ENCODE measurements around the gene RPS6KB2.

RPS6KB2 gene

DNA sequence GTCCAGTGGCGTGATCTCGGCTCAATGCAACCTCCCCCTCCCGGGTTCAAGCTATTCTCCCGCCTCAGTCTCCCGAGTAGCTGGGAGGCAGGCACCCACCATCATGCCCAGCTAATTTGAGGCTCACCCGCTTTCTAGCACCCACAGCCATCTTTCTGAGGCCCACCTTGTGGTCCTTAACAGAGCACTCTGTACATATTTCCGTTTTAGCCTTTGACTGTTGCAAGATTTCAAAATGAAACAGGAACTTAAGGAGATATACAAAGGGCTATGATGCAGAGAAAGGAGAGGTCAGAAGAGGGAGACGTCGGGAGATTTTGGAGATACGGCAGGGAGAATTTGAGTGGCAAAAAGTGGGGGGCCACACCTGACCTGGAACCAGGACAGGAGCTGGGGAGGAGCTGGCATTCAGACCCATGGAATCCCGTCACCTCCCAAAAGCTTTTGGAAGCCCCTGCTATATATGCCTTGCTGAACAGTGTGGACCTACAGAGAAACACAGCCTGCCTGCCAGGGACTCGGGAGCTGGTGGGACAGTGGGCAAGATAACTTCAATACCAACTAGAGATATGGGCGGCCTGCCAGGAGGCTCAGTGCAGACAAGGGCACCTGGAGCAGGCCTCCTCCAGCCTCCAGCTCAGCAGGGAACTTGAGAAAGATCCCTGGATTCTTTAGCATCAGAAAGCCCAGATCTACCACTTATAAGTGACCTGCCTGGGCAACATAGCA is 46.9 kb upstream of the RPS6KB2 start:
- H2AK5ac ChIP-seq (ENCODE audit: low read depth, low read length): peak overlapping the region; percentile 60
- no peak overlapping the region for H2BK12ac ChIP-seq (ENCODE audit: low read length)
- no peak overlapping the region for H4K8ac ChIP-seq (ENCODE audit: low read depth, low read length)
- peaks cover 0 to 6% (median 0%) of the 10 kb centered on the region in 3 experiments for H3K27me3 ChIP-seq (ENCODE audit: control insufficient read depth in 3 of 3, insufficient read depth in 3 of 3, low read depth in 1 of 3, low read length in 3 of 3)
- no peak overlapping the region for H3K23ac ChIP-seq (ENCODE audit: low read depth, low read length, poor library complexity)
- H3K27ac ChIP-seq (replicated peaks; ENCODE audit: low read length): no peak overlapping the region
- peaks cover 5 to 12% of the 10 kb centered on the region in 2 donors for H3K4me1 ChIP-seq (ENCODE audit: control insufficient read depth in 2 of 2, insufficient read depth in 1 of 2, low read depth in 1 of 2, low read length in 2 of 2)
- H4K91ac ChIP-seq (ENCODE audit: low read depth, low read length, poor library complexity): no peak overlapping the region
- no peak overlapping the region for H2AFZ ChIP-seq (ENCODE audit: low read length)
- H2BK15ac ChIP-seq (ENCODE audit: low read length): no peak overlapping the region
- no peak overlapping the region for H3K4me2 ChIP-seq (ENCODE audit: insufficient read depth, low read length, poor library complexity, severe bottlenecking)
- WGBS, 2 donors (ENCODE audit: extremely low coverage in 2 of 2, insufficient read length in 2 of 2, insufficient replicate concordance in 1 of 2): no CpG with 5 or more reads among the region's 13 CpGs
- H3K9ac ChIP-seq (ENCODE audit: low read depth, low read length, poor library complexity): no peak overlapping the region
- peak overlapping the region; percentile 9 for H3K18ac ChIP-seq (ENCODE audit: low read length)
- no peak overlapping the region for H3K4me3 ChIP-seq (ENCODE audit: low read length in 2 of 2)
- no peaks in the 10 kb centered on the region for H3K36me3 ChIP-seq (replicated peaks in 1 of 2; ENCODE audit: control insufficient read depth in 2 of 2, insufficient read depth in 2 of 2, low read length in 2 of 2)
- H2BK5ac ChIP-seq (ENCODE audit: low read length): peak overlapping the region; percentile 3
- H3K14ac ChIP-seq (ENCODE audit: low read length): no peak overlapping the region
- no peak overlapping the region for H2BK120ac ChIP-seq (ENCODE audit: low read depth, low read length)
- no peaks in the 10 kb centered on the region for H3K79me1 ChIP-seq (ENCODE audit: low read depth, low read length)
- no peaks in the 10 kb centered on the region for H3K9me3 ChIP-seq (replicated peaks in 1 of 2; ENCODE audit: control insufficient read depth in 2 of 2, insufficient read depth in 1 of 2, low read depth in 1 of 2, low read length in 2 of 2)
- H3K4ac ChIP-seq (ENCODE audit: low read length): no peak overlapping the region
- DNase-seq (ENCODE audit: low spot score): no peak

DNA sequence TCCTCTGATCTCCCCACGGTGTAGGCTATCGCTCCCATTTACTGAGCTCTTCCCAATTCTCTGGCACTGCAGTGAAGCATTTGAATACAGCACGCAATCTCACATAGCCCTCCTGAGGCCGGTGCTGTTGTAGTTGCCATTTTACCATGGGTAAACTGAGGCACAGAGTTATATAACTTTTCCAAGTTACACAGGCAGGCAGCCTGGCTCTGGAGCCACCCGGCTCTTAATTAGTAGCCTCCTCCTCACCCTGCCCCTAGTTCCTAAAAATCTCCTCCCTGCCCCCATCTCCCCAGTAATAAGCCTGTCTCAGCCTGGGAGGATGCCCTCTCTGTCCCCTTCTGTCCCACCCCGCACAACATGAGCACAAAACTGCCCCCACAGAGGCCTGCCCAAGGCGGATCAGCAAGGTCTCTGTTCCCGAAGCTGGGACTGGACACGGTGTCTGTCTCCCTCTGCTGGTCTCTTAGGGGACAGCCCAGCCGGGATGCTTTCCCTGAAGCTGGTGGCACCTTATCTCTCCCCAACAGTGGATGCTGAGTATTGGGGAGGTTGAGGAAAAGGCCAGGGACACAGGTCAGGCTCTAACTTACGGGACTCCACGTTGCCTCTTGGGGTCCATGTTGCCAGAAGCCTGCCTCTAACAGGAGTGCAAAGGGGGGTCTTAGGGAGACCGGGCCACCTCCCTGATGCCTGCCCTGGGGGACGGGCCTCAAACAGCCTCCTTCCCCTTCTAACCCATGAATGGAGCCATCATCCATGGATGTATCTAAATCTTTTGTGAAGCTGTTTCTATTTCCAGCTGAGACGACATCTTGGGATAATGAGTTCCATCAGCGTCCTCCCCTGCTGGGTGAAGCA is 45.8 kb upstream of the RPS6KB2 start:
- Histone ChIP-seq H3K27me3 (ENCODE audit: control insufficient read depth in 3 of 3, insufficient read depth in 3 of 3, low read depth in 1 of 3, low read length in 3 of 3) (peaks cover 0 to 1% (median 0%) of the 10 kb centered on the region in 3 experiments), H3K18ac (ENCODE audit: low read length) (no peak overlapping the region), H3K27ac (replicated peaks; ENCODE audit: low read length) (no peak overlapping the region), H4K91ac (ENCODE audit: low read depth, low read length, poor library complexity) (no peak overlapping the region), H3K9ac (ENCODE audit: low read depth, low read length, poor library complexity) (peak overlapping the region; percentile 67), H2BK5ac (ENCODE audit: low read length) (no peak overlapping the region), H3K4me1 (ENCODE audit: control insufficient read depth in 2 of 2, insufficient read depth in 1 of 2, low read depth in 1 of 2, low read length in 2 of 2) (peaks cover 3 to 10% of the 10 kb centered on the region in 2 donors), H2AK5ac (ENCODE audit: low read depth, low read length) (no peak overlapping the region), H3K4ac (ENCODE audit: low read length) (no peak overlapping the region), H3K9me3 (replicated peaks in 1 of 2; ENCODE audit: control insufficient read depth in 2 of 2, insufficient read depth in 1 of 2, low read depth in 1 of 2, low read length in 2 of 2) (no peaks in the 10 kb centered on the region), H4K8ac (ENCODE audit: low read depth, low read length) (no peak overlapping the region), H2BK15ac (ENCODE audit: low read length) (no peak overlapping the region), H2AFZ (ENCODE audit: low read length) (peak overlapping the region; percentile 47), H3K14ac (ENCODE audit: low read length) (no peak overlapping the region), H3K36me3 (replicated peaks in 1 of 2; ENCODE audit: control insufficient read depth in 2 of 2, insufficient read depth in 2 of 2, low read length in 2 of 2) (no peaks in the 10 kb centered on the region), H3K23ac (ENCODE audit: low read depth, low read length, poor library complexity) (no peak overlapping the region), H3K79me1 (ENCODE audit: low read depth, low read length) (no peaks in the 10 kb centered on the region), H3K4me2 (ENCODE audit: insufficient read depth, low read length, poor library complexity, severe bottlenecking) (no peak overlapping the region), H3K4me3 (ENCODE audit: low read length in 2 of 2) (no peak overlapping the region), H2BK12ac (ENCODE audit: low read length) (no peak overlapping the region), H2BK120ac (ENCODE audit: low read depth, low read length) (no peak overlapping the region)
- peak; percentile 75 for DNase-seq (ENCODE audit: low spot score)
- WGBS, 2 donors (ENCODE audit: extremely low coverage in 2 of 2, insufficient read length in 2 of 2, insufficient replicate concordance in 1 of 2): no CpG with 5 or more reads among the region's 16 CpGs

DNA sequence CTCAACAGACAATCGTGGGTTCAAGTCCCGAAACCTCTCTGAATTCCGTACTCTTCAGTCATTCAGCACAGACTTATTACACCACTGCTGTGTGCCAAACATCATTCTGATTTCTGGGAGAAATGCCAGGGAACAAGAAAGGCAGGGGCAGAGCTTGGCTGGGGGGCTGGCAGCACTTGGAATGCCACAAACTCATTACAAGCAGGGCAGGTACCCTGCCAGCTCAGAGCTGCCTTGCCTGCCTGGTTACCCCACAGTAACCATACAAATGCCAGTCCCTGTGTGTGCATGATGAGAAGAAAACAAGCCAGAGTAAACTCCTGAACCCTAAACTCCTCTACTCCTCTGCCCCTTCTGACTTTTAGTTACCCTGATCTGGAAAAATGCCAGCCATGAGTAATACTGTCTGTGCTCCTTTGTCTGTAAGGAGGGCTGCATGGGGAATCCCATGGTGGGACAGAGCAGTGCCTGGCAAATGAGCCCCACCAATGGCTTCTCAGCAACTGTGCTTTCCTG is 43.4 kb upstream of the RPS6KB2 start:
- Histone ChIP-seq H2BK12ac (ENCODE audit: low read length) (no peak overlapping the region), H3K36me3 (replicated peaks in 1 of 2; ENCODE audit: control insufficient read depth in 2 of 2, insufficient read depth in 2 of 2, low read length in 2 of 2) (no peaks in the 10 kb centered on the region), H3K9ac (ENCODE audit: low read depth, low read length, poor library complexity) (no peak overlapping the region), H4K8ac (ENCODE audit: low read depth, low read length) (no peak overlapping the region), H3K27me3 (ENCODE audit: control insufficient read depth in 3 of 3, insufficient read depth in 3 of 3, low read depth in 1 of 3, low read length in 3 of 3) (no peaks in the 10 kb centered on the region), H3K14ac (ENCODE audit: low read length) (no peak overlapping the region), H3K4me3 (ENCODE audit: low read length in 2 of 2) (no peak overlapping the region), H3K4me2 (ENCODE audit: insufficient read depth, low read length, poor library complexity, severe bottlenecking) (no peak overlapping the region), H3K9me3 (replicated peaks in 1 of 2; ENCODE audit: control insufficient read depth in 2 of 2, insufficient read depth in 1 of 2, low read depth in 1 of 2, low read length in 2 of 2) (no peaks in the 10 kb centered on the region), H3K4me1 (ENCODE audit: control insufficient read depth in 2 of 2, insufficient read depth in 1 of 2, low read depth in 1 of 2, low read length in 2 of 2) (no peaks in the 10 kb centered on the region), H2BK120ac (ENCODE audit: low read depth, low read length) (no peak overlapping the region), H2AFZ (ENCODE audit: low read length) (no peak overlapping the region), H2BK5ac (ENCODE audit: low read length) (no peak overlapping the region), H4K91ac (ENCODE audit: low read depth, low read length, poor library complexity) (no peak overlapping the region), H3K79me1 (ENCODE audit: low read depth, low read length) (no peaks in the 10 kb centered on the region), H3K4ac (ENCODE audit: low read length) (no peak overlapping the region), H2BK15ac (ENCODE audit: low read length) (no peak overlapping the region), H3K23ac (ENCODE audit: low read depth, low read length, poor library complexity) (no peak overlapping the region), H3K18ac (ENCODE audit: low read length) (no peak overlapping the region), H2AK5ac (ENCODE audit: low read depth, low read length) (no peak overlapping the region), H3K27ac (replicated peaks; ENCODE audit: low read length) (no peak overlapping the region)
- DNase-seq (ENCODE audit: low spot score): no peak
- no CpG with 5 or more reads among the region's 3 CpGs for WGBS, 2 donors (ENCODE audit: extremely low coverage in 2 of 2, insufficient read length in 2 of 2, insufficient replicate concordance in 1 of 2)

DNA sequence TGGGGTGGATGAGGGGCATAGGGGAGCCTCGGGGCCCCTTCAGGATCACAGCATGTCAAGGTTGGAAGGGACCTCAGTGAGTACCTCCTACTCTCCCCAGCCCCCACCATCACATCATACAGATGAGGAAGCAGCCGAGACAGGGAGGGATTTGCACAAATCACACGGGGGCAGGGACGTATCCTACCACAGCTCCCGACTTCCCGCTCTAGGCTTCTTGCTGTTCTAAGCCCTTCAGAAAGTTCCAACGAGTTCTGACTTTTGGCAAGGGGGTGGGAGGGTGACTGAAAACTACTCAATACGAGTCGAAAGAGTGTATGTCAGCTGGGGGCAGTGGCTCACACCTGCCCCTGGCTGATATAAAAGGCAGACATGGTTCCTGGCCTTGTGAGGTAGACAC is 41.2 kb upstream of the RPS6KB2 start:
- Histone ChIP-seq H3K4me1 (ENCODE audit: control insufficient read depth in 2 of 2, insufficient read depth in 1 of 2, low read depth in 1 of 2, low read length in 2 of 2) (no peaks in the 10 kb centered on the region), H2BK120ac (ENCODE audit: low read depth, low read length) (no peak overlapping the region), H3K36me3 (replicated peaks in 1 of 2; ENCODE audit: control insufficient read depth in 2 of 2, insufficient read depth in 2 of 2, low read length in 2 of 2) (no peaks in the 10 kb centered on the region)

More for the DNA sequence above, 41.2 kb upstream of the RPS6KB2 start:
- peaks cover 2% of the 10 kb centered on the region for H3K79me1 ChIP-seq (ENCODE audit: low read depth, low read length)
- no peak overlapping the region for H4K8ac ChIP-seq (ENCODE audit: low read depth, low read length)
- no peak overlapping the region for H2BK5ac ChIP-seq (ENCODE audit: low read length)
- no CpG with 5 or more reads among the region's 9 CpGs for WGBS, 2 donors (ENCODE audit: extremely low coverage in 2 of 2, insufficient read length in 2 of 2, insufficient replicate concordance in 1 of 2)
- H3K9me3 ChIP-seq (replicated peaks in 1 of 2; ENCODE audit: control insufficient read depth in 2 of 2, insufficient read depth in 1 of 2, low read depth in 1 of 2, low read length in 2 of 2): no peaks in the 10 kb centered on the region
- H3K4me2 ChIP-seq (ENCODE audit: insufficient read depth, low read length, poor library complexity, severe bottlenecking): no peak overlapping the region
- DNase-seq (ENCODE audit: low spot score): no peak
- no peak overlapping the region for H2AFZ ChIP-seq (ENCODE audit: low read length)
- H2BK15ac ChIP-seq (ENCODE audit: low read length): no peak overlapping the region
- no peak overlapping the region for H3K4ac ChIP-seq (ENCODE audit: low read length)
- H3K9ac ChIP-seq (ENCODE audit: low read depth, low read length, poor library complexity): no peak overlapping the region
- H4K91ac ChIP-seq (ENCODE audit: low read depth, low read length, poor library complexity): no peak overlapping the region
- no peak overlapping the region for H3K14ac ChIP-seq (ENCODE audit: low read length)
- no peak overlapping the region for H2AK5ac ChIP-seq (ENCODE audit: low read depth, low read length)
- no peak overlapping the region for H3K4me3 ChIP-seq (ENCODE audit: low read length in 2 of 2)
- H2BK12ac ChIP-seq (ENCODE audit: low read length): no peak overlapping the region
- no peak overlapping the region for H3K18ac ChIP-seq (ENCODE audit: low read length)
- H3K23ac ChIP-seq (ENCODE audit: low read depth, low read length, poor library complexity): peak overlapping the region; percentile 17
- no peak overlapping the region for H3K27ac ChIP-seq (replicated peaks; ENCODE audit: low read length)
- H3K27me3 ChIP-seq (ENCODE audit: control insufficient read depth in 3 of 3, insufficient read depth in 3 of 3, low read depth in 1 of 3, low read length in 3 of 3): no peaks in the 10 kb centered on the region
